Head of caudate nucleus (tissue), 42 donors: ENCODE results near the gene DNAJB2.

Source experiments
- DNase-seq, 42 donors: peaks; one replicate each; pipeline versions ENCODE4 v3.0.0 to v3.0.0-alpha.2; 2020 to 2021; ENCODE audit warnings: mixed read lengths in 7 of 42
- intact Hi-C: fragments of 100-400 bp; cut with DNase I; formaldehyde crosslinking; loops from one replicate; pipeline ENCODE4 v1.15.0; 2022

Gene DNAJB2

DNA sequence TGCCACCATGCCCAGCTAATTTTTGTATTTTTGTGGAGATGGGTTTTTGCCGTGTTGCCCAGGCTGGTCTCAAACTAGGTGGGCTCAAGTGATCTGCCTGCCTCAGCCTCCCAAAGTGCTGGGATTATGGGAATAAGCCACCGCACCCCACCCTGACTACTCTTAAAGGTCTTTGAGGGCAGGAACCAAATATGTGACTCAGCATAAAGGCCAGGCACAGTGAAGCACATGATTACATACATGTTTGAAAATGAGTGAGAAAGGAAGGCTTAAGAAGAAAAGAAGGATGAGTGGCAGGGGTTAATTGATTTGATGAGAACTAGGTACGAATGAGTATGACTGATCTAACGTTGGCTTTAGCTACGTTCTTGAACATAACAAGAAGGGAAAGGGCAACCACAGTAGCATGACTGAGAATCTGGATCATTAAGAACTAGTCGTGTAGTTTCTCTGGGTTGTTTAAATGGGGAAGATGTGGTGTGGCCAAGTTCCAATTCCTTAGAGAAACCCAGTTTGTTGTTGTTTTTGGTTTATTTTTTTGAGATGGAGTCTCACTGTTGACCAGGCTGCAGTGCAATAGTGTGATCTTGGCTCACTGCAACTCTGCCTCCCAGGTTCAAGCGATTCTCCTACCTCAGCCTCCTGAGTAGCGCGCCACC lies 46.6 kb downstream of the DNAJB2 start:
- intact Hi-C loops: no loop called here
- peak in 1 of 42 donors; percentile 25 for DNase-seq

- DNase-seq: peak in 18 of 42 donors; percentile 5 to 66 (median 30)
- intact Hi-C loops: no loop called here
Observed at GRCh38 chr2:219327719-219328118, 48.6 kb downstream of the DNAJB2 start.

GRCh38 chr2:219331560-219332213 lies 52.5 kb downstream of the DNAJB2 start:
- DNase-seq: peak in 41 of 42 donors; percentile 15 to 82 (median 60)
- intact Hi-C loops: no loop called here

DNA sequence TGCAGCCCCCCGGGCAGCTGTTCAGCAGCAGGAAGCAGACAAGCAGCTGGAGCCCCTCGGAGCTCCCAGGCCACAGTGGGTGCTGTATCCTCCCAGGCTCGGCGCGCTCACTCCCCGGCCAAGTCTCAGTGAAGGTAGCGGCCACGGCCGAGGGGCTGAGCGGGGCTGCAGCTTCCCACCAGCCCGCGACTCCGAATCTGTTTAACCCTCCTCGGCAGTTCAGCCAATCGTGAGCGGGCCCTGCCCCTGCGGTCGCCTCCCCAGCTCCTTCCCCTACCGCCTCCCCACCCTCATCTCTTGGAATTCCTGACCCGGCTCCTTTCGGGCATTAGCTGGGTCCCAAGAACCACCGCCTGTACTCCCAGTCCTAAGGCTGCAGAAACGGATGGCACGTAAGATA lies 53.4 kb downstream of the DNAJB2 start, which contains the start of gene RESP18:
RESP18 (minus strand) TSS at position 203 of the 400 bp plus-strand sequence.
- DNase-seq: peak in 25 of 42 donors; percentile 14 to 75 (median 30)
- intact Hi-C loops: no loop called here

GRCh38 chr2:219334076-219334475 lies 54.9 kb downstream of the DNAJB2 start:
- no peak for DNase-seq
- intact Hi-C loops: no loop called here

- DNase-seq: peak in 39 of 42 donors; percentile 13 to 85 (median 56)
Observed at GRCh38 chr2:219335373-219335786, 56.2 kb downstream of the DNAJB2 start.

More at GRCh38 chr2:219335373-219335786, 56.2 kb downstream of the DNAJB2 start:
- intact Hi-C loops: no loop called here
